Thoracic aorta (tissue), 2 donors: ENCODE results near the gene COX7A2. TPM values are rescaled to one million over a fixed set of nuclear protein-coding genes. Genes with fewer than 3 reads are reported as not detected.
A peak's percentile ranks its signal among the peaks of the same experiment; 100 is the strongest.

ENCODE experiments used
- ATAC-seq: fragments of 150-250 bp; one replicate; pipeline ENCODE4 v1.8.0; 2017; ENCODE audit warnings: low read depth; ENCODE audit not compliant: insufficient number of reproducible peaks, low FRiP score
- DNase-seq: peaks from one replicate; pipeline ENCODE4 v3.0.0-alpha.2; 2020; ENCODE audit warnings: low spot score
- H3K27ac ChIP-seq, 2 donors: fragments of 200-600 bp; sonication (generic); 1 replicate in 1 of 2; 2 replicates in 1 of 2; pipeline ENCODE4 v1.5.1; 2016; ENCODE audit warnings: mild to moderate bottlenecking in 2 of 2, moderate library complexity in 2 of 2
- H3K27me3 ChIP-seq: fragments of 200-600 bp; sonication (generic); replicated peaks from 2 replicates; pipeline ENCODE4 v1.6.0; 2016; ENCODE audit warnings: mild to moderate bottlenecking; ENCODE audit not compliant: insufficient read depth
- H3K36me3 ChIP-seq: fragments of 200-600 bp; sonication (generic); one replicate; pipeline ENCODE4 v1.5.1; 2016
- H3K4me1 ChIP-seq, 2 donors: fragments of 200-600 bp; sonication (generic); 1 replicate in 1 of 2; 2 replicates in 1 of 2; pipeline versions ENCODE4 v1.5.1 to v1.6.0; 2016; ENCODE audit warnings: low read depth in 2 of 2, mild to moderate bottlenecking in 1 of 2; ENCODE audit not compliant: control insufficient read depth in 1 of 2
- H3K4me3 ChIP-seq: fragments of 200-600 bp; sonication (generic); 2 replicates; pipeline ENCODE4 v1.5.1; 2016; ENCODE audit warnings: mild to moderate bottlenecking
- H3K9me3 ChIP-seq: fragments of 200-600 bp; sonication (generic); 2 replicates; pipeline ENCODE4 v1.5.1; 2016
- total RNA-seq, 2 donors: library from RNA; depleted of rRNA; stranded (reverse); fragments of >200 nt; gene quantifications; one replicate each; pipeline versions ENCODE4 v1.1.0 to v1.2.3, GENCODE V29; 2016
- TF ChIP-seq, protein P1 (sequence below): fragments of 200-600 bp; sonication (generic); IDR thresholded peaks from one replicate; pipeline ENCODE4 v1.5.1; 2019; ENCODE audit warnings: antibody characterized with exemption

Gene COX7A2
- total RNA-seq, 2 donors from 2014 or later, result 101 to 643 TPM

DNA sequence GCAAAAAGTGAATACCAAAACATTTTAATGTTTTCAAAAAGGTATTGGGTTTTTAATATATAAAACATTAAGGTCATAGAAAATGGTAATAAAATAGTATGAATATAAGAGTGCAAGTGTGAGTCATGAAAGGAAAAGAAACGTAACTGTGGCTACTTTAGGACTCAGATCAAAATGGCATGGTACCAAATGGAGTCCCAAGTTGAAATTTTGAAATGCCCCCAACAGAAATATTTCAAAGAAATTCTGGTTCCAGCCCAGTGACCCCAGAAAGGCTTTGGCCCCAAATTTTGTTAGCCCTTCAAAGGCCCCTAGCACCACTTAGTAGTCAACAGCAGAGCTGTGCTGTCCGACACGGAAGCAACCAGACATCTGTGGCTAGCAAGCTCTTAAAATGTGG, 43.7 kb downstream of the COX7A2 start:
- Histone ChIP-seq H3K27ac (peak overlapping the region; percentile 53 to 57), H3K36me3 (no peaks in the 10 kb centered on the region), H3K9me3 (no peaks in the 10 kb centered on the region), H3K4me1 (peaks cover 14 to 34% of the 10 kb centered on the region in 2 donors), H3K4me3 (no peak overlapping the region), H3K27me3 (no peaks in the 10 kb centered on the region)
- ATAC-seq (no peak), DNase-seq (no peak)
- TF ChIP-seq, protein P1, sequence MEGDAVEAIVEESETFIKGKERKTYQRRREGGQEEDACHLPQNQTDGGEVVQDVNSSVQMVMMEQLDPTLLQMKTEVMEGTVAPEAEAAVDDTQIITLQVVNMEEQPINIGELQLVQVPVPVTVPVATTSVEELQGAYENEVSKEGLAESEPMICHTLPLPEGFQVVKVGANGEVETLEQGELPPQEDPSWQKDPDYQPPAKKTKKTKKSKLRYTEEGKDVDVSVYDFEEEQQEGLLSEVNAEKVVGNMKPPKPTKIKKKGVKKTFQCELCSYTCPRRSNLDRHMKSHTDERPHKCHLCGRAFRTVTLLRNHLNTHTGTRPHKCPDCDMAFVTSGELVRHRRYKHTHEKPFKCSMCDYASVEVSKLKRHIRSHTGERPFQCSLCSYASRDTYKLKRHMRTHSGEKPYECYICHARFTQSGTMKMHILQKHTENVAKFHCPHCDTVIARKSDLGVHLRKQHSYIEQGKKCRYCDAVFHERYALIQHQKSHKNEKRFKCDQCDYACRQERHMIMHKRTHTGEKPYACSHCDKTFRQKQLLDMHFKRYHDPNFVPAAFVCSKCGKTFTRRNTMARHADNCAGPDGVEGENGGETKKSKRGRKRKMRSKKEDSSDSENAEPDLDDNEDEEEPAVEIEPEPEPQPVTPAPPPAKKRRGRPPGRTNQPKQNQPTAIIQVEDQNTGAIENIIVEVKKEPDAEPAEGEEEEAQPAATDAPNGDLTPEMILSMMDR, result no peak

DNA sequence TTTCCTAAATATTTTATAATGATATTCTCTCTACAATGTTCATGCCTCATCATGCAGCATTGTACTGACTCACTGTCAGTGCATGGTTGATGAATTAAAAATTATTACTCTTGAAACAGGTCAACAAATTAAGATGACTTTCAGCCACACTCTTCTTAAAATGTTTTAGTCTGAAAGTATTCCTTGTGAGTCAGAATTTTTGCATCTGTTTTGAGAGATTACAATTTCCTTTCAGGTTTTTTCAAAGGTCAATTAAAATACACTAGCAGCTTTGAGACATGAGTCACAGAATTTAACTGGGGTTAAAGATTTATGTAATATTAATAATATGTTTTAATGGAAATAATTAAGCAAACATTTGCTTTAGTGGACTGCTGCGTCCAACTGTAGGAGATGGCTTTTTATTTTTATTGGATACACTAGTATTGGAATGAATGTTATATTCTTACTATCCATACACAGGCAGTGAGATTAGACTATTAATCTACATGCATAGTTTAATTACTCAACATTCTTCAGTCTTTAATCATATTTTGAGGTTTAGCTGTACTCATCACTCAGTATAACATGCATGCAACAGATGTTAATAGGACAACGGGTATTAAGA, 47.4 kb downstream of the COX7A2 start:
- Histone ChIP-seq H3K4me3 (no peak overlapping the region), H3K36me3 (peaks cover 1% of the 10 kb centered on the region), H3K27me3 (no peaks in the 10 kb centered on the region), H3K4me1 (peaks cover 7 to 9% of the 10 kb centered on the region in 2 donors), H3K27ac (no peak overlapping the region), H3K9me3 (no peaks in the 10 kb centered on the region)
- DNase-seq (no peak), ATAC-seq (no peak)
- TF ChIP-seq, protein P1, result no peak

DNA sequence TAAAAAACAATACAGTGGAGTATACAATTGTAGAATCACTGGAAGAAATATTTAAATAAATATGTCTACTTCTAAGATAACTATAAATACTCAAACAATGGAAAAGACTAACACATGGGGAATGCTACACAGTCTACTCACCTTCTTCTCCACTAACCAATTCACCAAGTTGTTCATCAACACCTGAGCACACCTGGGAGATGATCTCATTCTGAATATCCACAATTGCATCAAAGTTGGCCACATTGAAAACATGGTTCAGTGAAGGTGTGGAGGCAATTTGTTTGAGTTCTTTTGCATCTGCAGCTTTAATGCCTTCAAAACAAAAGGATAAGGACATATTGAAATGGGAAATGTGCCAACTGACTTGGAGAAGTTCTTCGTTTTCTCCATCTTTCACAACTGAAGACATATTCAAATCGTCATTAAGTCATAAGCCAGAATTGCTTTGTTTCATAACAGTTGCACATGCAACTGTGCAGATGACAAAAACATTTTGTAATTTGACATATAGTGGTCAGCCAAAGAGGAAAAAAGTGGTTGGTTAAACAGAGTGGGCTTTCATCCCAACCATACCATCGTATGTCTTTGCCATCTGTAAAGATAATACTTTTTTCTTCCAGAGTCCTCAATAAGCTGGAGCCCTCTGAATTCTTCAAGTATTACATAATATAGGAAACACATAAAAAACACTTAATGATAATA, 55.2 kb downstream of the COX7A2 start:
- no peaks in the 10 kb centered on the region for H3K9me3 ChIP-seq
- ATAC-seq (no peak), DNase-seq (no peak)
- H3K4me1 ChIP-seq, result no peaks in the 10 kb centered on the region
- H3K4me3 ChIP-seq, result no peak overlapping the region
- peaks cover 7% of the 10 kb centered on the region for H3K36me3 ChIP-seq
- TF ChIP-seq, protein P1, result no peak
- no peaks in the 10 kb centered on the region for H3K27me3 ChIP-seq
- no peak overlapping the region for H3K27ac ChIP-seq

Other genes starting within 250 kb of the COX7A2 start
- gene COL12A1, start 37.7 kb downstream of the COX7A2 start, total RNA-seq, result 100 to 1,000 TPM in 1 of 2 donors, 10 to 100 TPM in 1; 92.3 to 131 TPM
- gene TMEM30A, start 41.0 kb upstream of the COX7A2 start, total RNA-seq, result 100 to 1,000 TPM; 112 to 123 TPM
- 10 to 100 TPM; 23.4 to 43.8 TPM for gene FILIP1, start 250.0 kb upstream of the COX7A2 start, total RNA-seq